Liver (tissue), 3 donors: Measurements from ENCODE around the gene ZNRF2.

Source experiments
- EGR1 ChIP-seq, 2 donors: IDR thresholded peaks; 2 replicates each; pipeline ENCODE4 v1.6.1; 2016 to 2018; ENCODE audit warnings: antibody characterized with exemption in 2 of 2, low read depth in 2 of 2
- FOXA1 ChIP-seq: IDR thresholded peaks from 2 replicates; pipeline ENCODE4 v1.6.1; 2016; ENCODE audit warnings: antibody characterized with exemption
- GABPA ChIP-seq, 2 donors: IDR thresholded peaks in 1 of 2; conservative IDR thresholded peaks in 1 of 2; 2 replicates each; pipeline ENCODE4 v1.6.1; 2016; ENCODE audit warnings: antibody characterized with exemption in 2 of 2, mild to moderate bottlenecking in 1 of 2, moderate library complexity in 1 of 2
- HNF4G ChIP-seq: IDR thresholded peaks from 2 replicates; pipeline ENCODE4 v1.6.1; 2016; ENCODE audit warnings: antibody characterized with exemption
- JUND ChIP-seq, 2 donors: IDR thresholded peaks; 2 replicates each; pipeline ENCODE4 v1.6.1; 2016; ENCODE audit warnings: antibody characterized with exemption in 2 of 2
- MAX ChIP-seq: IDR thresholded peaks from 2 replicates; pipeline ENCODE4 v1.6.1; 2016; ENCODE audit warnings: antibody characterized with exemption
- RAD21 ChIP-seq, 2 donors: IDR thresholded peaks; 2 replicates each; pipeline ENCODE4 v1.6.1; 2016; ENCODE audit warnings: antibody characterized with exemption in 2 of 2, mild to moderate bottlenecking in 2 of 2
- RXRA ChIP-seq, 2 donors: IDR thresholded peaks; 2 replicates each; pipeline ENCODE4 v1.6.1; 2017 to 2018; ENCODE audit warnings: antibody characterized with exemption in 2 of 2, mild to moderate bottlenecking in 1 of 2
- SP1 ChIP-seq: IDR thresholded peaks from 2 replicates; pipeline ENCODE4 v1.6.1; 2018; ENCODE audit warnings: antibody characterized with exemption, mild to moderate bottlenecking
- TAF1 ChIP-seq: conservative IDR thresholded peaks from 2 replicates; pipeline ENCODE4 v1.6.1; 2016; ENCODE audit warnings: antibody characterized with exemption, mild to moderate bottlenecking
- ZBTB33 ChIP-seq: IDR thresholded peaks from 2 replicates; pipeline ENCODE4 v1.6.1; 2016; ENCODE audit warnings: antibody characterized with exemption
- TF ChIP-seq, protein P1 (sequence below): fragments of 150-350 bp; IDR thresholded peaks from 2 replicates; pipeline ENCODE4 v1.5.1; 2017; ENCODE audit warnings: improper control_type of control experiment, low read depth, low read length; ENCODE audit not compliant: missing input control
- donor health status: healthy.
- donor health status: healthy.

DNA sequence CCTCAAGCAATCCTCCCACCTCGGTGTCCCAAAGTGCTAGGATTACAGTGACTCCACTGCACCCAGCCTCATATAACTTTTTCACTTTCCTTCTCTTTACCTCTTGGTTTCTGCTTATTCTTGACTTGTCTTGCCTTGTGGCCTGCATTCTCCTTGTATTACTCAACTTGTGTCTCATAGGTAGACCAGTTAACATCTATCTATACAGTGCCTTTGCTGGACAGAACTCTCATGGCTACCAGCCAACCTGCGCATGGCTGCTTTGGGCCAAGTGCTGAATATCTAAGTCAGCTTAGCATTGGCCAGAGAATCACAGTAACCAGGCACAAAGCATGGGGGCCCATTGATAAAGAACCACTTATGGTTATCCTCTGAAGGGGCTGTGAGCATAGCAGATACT lies 42.6 kb upstream of the ZNRF2 start:
- TF ChIP-seq SP1: no peak
- TF ChIP-seq, protein P1, sequence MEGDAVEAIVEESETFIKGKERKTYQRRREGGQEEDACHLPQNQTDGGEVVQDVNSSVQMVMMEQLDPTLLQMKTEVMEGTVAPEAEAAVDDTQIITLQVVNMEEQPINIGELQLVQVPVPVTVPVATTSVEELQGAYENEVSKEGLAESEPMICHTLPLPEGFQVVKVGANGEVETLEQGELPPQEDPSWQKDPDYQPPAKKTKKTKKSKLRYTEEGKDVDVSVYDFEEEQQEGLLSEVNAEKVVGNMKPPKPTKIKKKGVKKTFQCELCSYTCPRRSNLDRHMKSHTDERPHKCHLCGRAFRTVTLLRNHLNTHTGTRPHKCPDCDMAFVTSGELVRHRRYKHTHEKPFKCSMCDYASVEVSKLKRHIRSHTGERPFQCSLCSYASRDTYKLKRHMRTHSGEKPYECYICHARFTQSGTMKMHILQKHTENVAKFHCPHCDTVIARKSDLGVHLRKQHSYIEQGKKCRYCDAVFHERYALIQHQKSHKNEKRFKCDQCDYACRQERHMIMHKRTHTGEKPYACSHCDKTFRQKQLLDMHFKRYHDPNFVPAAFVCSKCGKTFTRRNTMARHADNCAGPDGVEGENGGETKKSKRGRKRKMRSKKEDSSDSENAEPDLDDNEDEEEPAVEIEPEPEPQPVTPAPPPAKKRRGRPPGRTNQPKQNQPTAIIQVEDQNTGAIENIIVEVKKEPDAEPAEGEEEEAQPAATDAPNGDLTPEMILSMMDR: no peak
- no peak for TF ChIP-seq MAX
- TF ChIP-seq RXRA (IDR thresholded peaks at IDR 0.05): no peak
- no peak for TF ChIP-seq RAD21 (IDR thresholded peaks at IDR 0.05)
- no peak for TF ChIP-seq TAF1
- no peak for TF ChIP-seq EGR1 (IDR thresholded peaks at IDR 0.05; ENCODE audit: low read depth in 2 of 2)
- no peak for TF ChIP-seq ZBTB33
- TF ChIP-seq GABPA (IDR thresholded peaks at IDR 0.05 in 1 of 2, conservative IDR thresholded peaks at IDR 0.05 in 1 of 2): no peak
- no peak for TF ChIP-seq JUND (IDR thresholded peaks at IDR 0.05)
- TF ChIP-seq HNF4G: no peak
- TF ChIP-seq FOXA1: no peak
